ENCODE data around the gene CENPX.
A peak's percentile ranks its signal among the peaks of the same experiment; 100 is the strongest.

CENPX gene

GRCh38 chr17:82022310-82022980, at the start of gene CENPX:
Gene CENPX (minus strand): TSS chr17:82022878. CDS start chr17:82022861, 17 bp downstream.
- Histone ChIP-seq H3K9me3 (ENCODE audit: control insufficient read depth, low read length) (no peaks in the 10 kb centered on the region), H3K4me1 (ENCODE audit: control insufficient read depth, insufficient read depth, low read length) (peaks cover 18% of the 10 kb centered on the region), H3K27me3 (replicated peaks; ENCODE audit: control insufficient read depth, insufficient read depth, low read length) (no peaks in the 10 kb centered on the region), H3K4me3 (ENCODE audit: low read length) (peak within 1 kb of the TSS; percentile 91), H3K36me3 (ENCODE audit: control insufficient read depth, insufficient read depth, low read length, severe bottlenecking) (no peaks in the 10 kb centered on the region), H3K9ac (ENCODE audit: low read length) (peak within 1 kb of the TSS; percentile 84)
- peak; percentile 17 for DNase-seq (ENCODE audit: low read depth)

DNA sequence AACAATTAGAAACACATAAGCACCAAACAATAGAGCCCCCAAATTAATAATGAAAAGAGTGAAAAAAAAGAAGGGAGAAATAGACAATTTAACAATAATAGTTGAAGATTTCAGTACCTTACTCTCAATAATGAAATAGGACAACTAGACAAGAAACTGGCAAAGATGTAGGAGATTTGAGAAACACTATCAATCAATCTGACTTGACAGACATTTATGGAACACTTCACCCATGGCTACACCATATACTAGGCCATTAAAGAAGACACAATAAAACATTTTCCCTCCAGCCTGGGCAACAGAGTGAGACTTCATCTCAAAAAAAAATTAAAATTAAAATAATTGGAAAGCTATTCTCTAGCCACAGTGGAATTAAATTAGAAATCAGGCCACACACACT, 47.9 kb upstream of the CENPX start:
- Histone ChIP-seq H3K36me3 (ENCODE audit: control insufficient read depth, insufficient read depth, low read length, severe bottlenecking) (no peaks in the 10 kb centered on the region), H3K4me1 (ENCODE audit: control insufficient read depth, insufficient read depth, low read length) (peaks cover 7% of the 10 kb centered on the region), H3K9me3 (ENCODE audit: control insufficient read depth, low read length) (no peaks in the 10 kb centered on the region), H3K4me3 (ENCODE audit: low read length) (no peak overlapping the region), H3K27me3 (replicated peaks; ENCODE audit: control insufficient read depth, insufficient read depth, low read length) (no peaks in the 10 kb centered on the region), H3K9ac (ENCODE audit: low read length) (no peak overlapping the region)
- DNase-seq (ENCODE audit: low read depth) = no peak

DNA sequence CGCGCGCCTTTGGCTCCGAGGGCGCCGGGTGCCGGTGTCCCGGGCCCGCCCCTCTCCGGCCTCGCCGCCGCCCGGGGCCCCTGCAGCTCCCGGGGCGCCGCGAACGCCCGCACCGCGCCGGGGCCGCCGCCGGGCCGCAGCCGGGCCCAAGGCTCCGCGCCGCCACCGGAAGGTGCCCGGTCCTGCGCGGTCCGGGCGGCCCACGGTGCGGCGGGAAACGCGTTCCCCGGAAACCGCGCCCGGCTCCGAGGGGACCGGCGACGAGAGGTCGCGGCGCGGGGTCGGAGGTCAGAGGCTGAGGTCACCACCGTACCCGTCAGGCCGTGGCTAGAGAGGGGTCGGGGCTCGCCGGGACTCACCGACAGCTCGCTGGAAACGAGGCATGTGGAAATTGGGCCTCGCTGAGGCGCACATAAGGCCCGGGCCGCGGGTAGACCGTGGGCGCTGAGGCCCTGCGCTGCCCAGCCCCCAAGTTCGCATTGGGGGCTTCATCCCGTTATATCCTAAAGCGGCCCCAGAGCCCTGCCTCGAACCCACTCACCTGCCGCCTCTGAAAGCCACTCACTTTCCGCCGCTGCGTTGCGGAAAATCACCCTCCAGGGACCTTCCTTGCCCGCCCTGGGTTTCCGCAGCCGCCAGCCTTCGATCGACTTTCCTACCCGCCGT, 43.1 kb upstream of the CENPX start, which contains the start of gene DUS1L:
TSS of gene DUS1L (minus strand) at position 167 of the 666 bp plus-strand sequence. CDS start 745 bp downstream, outside the sequence.
- Histone ChIP-seq H3K9me3 (ENCODE audit: control insufficient read depth, low read length) (no peaks in the 10 kb centered on the region), H3K9ac (ENCODE audit: low read length) (peak within 1 kb of the TSS; percentile 96), H3K36me3 (ENCODE audit: control insufficient read depth, insufficient read depth, low read length, severe bottlenecking) (peaks cover 26% of the 10 kb centered on the region), H3K4me1 (ENCODE audit: control insufficient read depth, insufficient read depth, low read length) (peaks cover 22% of the 10 kb centered on the region), H3K4me3 (ENCODE audit: low read length) (peak within 1 kb of the TSS; percentile 89), H3K27me3 (replicated peaks; ENCODE audit: control insufficient read depth, insufficient read depth, low read length) (no peaks in the 10 kb centered on the region)
- DNase-seq (ENCODE audit: low read depth) = peak; percentile 75

GRCh38 chr17:82065193-82065637, 42.5 kb upstream of the CENPX start:
- no peaks in the 10 kb centered on the region for H3K9me3 ChIP-seq (ENCODE audit: control insufficient read depth, low read length)
- peaks cover 32% of the 10 kb centered on the region for H3K36me3 ChIP-seq (ENCODE audit: control insufficient read depth, insufficient read depth, low read length, severe bottlenecking)
- peak; percentile 69 for DNase-seq (ENCODE audit: low read depth)
- H3K4me1 ChIP-seq (ENCODE audit: control insufficient read depth, insufficient read depth, low read length) = peaks cover 22% of the 10 kb centered on the region
- peak overlapping the region; percentile 89 for H3K4me3 ChIP-seq (ENCODE audit: low read length)
- H3K27me3 ChIP-seq (replicated peaks; ENCODE audit: control insufficient read depth, insufficient read depth, low read length) = no peaks in the 10 kb centered on the region
- H3K9ac ChIP-seq (ENCODE audit: low read length) = peak overlapping the region; percentile 96

DNA sequence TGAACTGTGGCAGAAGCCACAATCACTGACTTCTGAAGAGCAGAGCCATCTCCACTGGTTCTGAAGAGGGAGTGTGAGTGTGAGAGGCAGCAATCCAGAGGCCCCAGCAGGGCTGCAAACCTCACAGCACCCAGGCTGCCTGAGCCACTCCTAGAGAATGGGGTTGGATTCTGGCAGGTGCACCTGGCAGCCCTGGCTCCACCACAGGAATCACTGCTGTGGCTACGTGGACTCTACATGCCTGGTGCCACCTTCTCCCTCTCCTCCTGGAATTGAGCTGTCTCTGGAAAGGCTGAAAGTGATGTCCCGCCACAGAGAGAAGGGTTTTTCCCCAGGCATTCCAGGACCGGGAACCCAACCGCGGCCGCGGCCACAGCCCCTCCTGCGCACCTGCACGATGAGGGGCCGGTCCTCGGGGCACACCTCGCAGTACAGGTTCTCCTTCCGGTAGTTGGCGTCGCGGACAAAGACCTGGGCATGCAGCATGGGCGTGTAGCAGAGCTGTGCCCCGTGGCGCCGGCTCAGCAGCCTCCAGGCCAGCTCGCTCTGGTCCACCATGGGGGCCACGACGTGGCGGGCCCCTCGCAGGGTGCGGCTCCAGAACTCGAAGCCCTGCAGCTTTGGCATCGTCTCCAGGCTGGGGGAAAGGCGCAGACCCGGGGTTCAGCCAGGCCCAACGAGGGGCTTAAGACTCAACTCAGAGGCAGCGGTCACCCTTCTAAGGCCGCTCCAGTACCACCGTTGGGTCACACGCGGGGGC, 41.9 kb upstream of the CENPX start:
- Histone ChIP-seq H3K9me3 (ENCODE audit: control insufficient read depth, low read length) (no peaks in the 10 kb centered on the region), H3K4me1 (ENCODE audit: control insufficient read depth, insufficient read depth, low read length) (peaks cover 22% of the 10 kb centered on the region), H3K27me3 (replicated peaks; ENCODE audit: control insufficient read depth, insufficient read depth, low read length) (no peaks in the 10 kb centered on the region), H3K9ac (ENCODE audit: low read length) (peak overlapping the region; percentile 96), H3K4me3 (ENCODE audit: low read length) (peak overlapping the region; percentile 89), H3K36me3 (ENCODE audit: control insufficient read depth, insufficient read depth, low read length, severe bottlenecking) (peaks cover 38% of the 10 kb centered on the region)
- peak; percentile 4 for DNase-seq (ENCODE audit: low read depth)

DNA sequence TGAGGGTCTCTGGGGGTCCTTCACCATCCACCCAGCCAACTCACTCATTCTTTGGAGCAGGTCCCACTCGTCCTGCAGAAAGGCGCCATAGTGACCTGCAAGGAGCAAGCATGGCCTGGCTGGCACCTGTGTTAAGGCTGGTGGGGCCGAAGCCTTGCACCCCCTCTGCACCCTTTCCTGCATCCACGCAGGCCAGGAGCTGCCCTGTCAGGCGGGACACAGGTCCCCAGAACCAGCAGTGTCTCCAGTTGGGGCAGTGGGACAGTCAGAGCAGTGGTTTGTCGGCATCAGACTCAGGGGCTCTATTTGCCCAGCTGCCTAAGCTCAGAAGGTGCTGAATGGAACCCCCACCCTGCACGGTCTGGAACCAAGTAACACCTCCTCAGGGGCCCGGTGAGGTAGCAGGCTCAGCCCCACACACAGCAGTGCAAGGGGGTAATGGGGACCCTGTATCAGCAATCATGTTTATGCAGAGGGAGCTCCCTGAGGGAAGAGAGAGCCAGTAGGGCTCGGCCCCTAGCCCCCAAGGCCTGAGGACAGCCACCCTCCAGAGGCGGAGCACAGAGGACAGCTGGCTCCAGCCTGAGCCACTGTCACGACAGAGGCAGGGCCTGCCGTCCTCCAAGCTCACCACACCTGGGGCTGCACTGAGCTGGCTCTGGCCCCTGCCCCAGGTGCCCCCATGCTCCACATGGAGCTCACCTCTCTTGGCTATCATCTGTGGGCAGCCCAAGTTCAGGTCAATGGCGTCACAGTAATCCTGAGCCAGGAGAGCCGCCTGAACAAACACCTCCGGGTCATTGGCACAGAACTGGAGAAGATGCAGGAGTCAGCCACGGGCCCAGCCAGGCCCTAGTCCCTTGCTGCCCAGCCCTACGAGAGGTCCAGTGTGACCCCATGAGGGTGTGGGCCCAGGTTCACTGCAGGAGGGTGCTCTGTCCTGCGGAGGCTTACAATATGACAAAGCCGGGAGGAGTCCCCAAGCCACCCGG, 41.0 kb upstream of the CENPX start:
- peak overlapping the region; percentile 89 for H3K4me3 ChIP-seq (ENCODE audit: low read length)
- H3K36me3 ChIP-seq (ENCODE audit: control insufficient read depth, insufficient read depth, low read length, severe bottlenecking) = peaks cover 46% of the 10 kb centered on the region

GRCh38 chr17:82062984-82063368, 40.3 kb upstream of the CENPX start:
- peaks cover 22% of the 10 kb centered on the region for H3K4me1 ChIP-seq (ENCODE audit: control insufficient read depth, insufficient read depth, low read length)
- DNase-seq (ENCODE audit: low read depth) = no peak
- no peak overlapping the region for H3K4me3 ChIP-seq (ENCODE audit: low read length)
- H3K9ac ChIP-seq (ENCODE audit: low read length) = no peak overlapping the region
- H3K36me3 ChIP-seq (ENCODE audit: control insufficient read depth, insufficient read depth, low read length, severe bottlenecking) = peaks cover 54% of the 10 kb centered on the region
- H3K9me3 ChIP-seq (ENCODE audit: control insufficient read depth, low read length) = no peaks in the 10 kb centered on the region
- H3K27me3 ChIP-seq (replicated peaks; ENCODE audit: control insufficient read depth, insufficient read depth, low read length) = no peaks in the 10 kb centered on the region

More for the DNA sequence above, 41.0 kb upstream of the CENPX start:
- no peak for DNase-seq (ENCODE audit: low read depth)
- peaks cover 22% of the 10 kb centered on the region for H3K4me1 ChIP-seq (ENCODE audit: control insufficient read depth, insufficient read depth, low read length)
- peak overlapping the region; percentile 96 for H3K9ac ChIP-seq (ENCODE audit: low read length)
- H3K27me3 ChIP-seq (replicated peaks; ENCODE audit: control insufficient read depth, insufficient read depth, low read length) = no peaks in the 10 kb centered on the region
- H3K9me3 ChIP-seq (ENCODE audit: control insufficient read depth, low read length) = no peaks in the 10 kb centered on the region

- H3K9ac ChIP-seq (ENCODE audit: low read length) = no peak overlapping the region
- H3K36me3 ChIP-seq (ENCODE audit: control insufficient read depth, insufficient read depth, low read length, severe bottlenecking) = peaks cover 60% of the 10 kb centered on the region
- H3K4me1 ChIP-seq (ENCODE audit: control insufficient read depth, insufficient read depth, low read length) = peaks cover 22% of the 10 kb centered on the region
- no peaks in the 10 kb centered on the region for H3K27me3 ChIP-seq (replicated peaks; ENCODE audit: control insufficient read depth, insufficient read depth, low read length)
- H3K4me3 ChIP-seq (ENCODE audit: low read length) = no peak overlapping the region
- H3K9me3 ChIP-seq (ENCODE audit: control insufficient read depth, low read length) = no peaks in the 10 kb centered on the region
- no peak for DNase-seq (ENCODE audit: low read depth)
Observed at GRCh38 chr17:82062076-82062983, 39.7 kb upstream of the CENPX start.

DNA sequence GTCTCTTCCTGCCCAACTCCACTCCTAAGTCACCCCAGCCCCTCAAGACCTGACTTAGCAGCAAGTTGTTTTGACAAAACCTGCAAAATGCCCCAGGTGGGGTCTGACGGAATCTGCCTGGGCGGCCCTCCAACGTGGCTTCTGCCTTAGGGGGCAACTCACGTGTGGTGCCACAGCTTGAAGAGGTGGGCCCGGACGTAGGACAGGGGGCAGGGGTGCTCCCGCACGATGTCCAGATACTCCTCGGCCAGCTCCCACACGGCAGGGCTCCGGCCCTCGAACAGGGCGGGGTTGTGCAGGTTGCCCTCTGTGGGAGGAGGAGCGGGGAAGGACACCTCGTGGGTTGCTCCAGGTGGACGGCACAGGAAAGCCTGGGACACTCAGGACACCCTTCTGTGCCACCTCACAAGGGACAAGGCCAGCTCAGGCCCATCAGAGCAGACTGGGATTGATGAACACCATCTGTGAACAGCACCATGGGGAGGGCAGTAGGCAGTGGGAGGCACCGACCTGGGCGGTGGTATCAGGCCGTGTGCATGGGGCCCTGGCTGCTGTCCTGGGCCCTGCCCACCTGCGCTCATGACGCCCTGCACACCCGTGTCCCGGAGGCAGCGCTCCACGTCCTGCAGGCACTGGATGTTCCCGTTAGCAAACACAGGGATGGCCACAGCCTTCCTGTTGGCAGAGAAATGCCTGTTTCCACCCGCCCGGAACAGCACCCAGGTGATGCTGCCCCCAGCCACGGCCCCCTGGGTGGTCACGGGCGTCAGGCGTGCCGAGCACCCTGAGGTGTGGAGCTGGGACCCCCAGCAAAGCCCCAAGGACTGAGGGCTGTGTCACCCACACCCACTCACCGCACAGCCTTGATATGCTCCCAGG, 38.6 kb upstream of the CENPX start:
- no peaks in the 10 kb centered on the region for H3K27me3 ChIP-seq (replicated peaks; ENCODE audit: control insufficient read depth, insufficient read depth, low read length)
- H3K4me1 ChIP-seq (ENCODE audit: control insufficient read depth, insufficient read depth, low read length) = peaks cover 20% of the 10 kb centered on the region
- H3K9me3 ChIP-seq (ENCODE audit: control insufficient read depth, low read length) = no peaks in the 10 kb centered on the region
- no peak for DNase-seq (ENCODE audit: low read depth)
- H3K9ac ChIP-seq (ENCODE audit: low read length) = no peak overlapping the region
- no peak overlapping the region for H3K4me3 ChIP-seq (ENCODE audit: low read length)
- peaks cover 70% of the 10 kb centered on the region for H3K36me3 ChIP-seq (ENCODE audit: control insufficient read depth, insufficient read depth, low read length, severe bottlenecking)

All from adipocyte (in vitro differentiated cells).